ENCODE results near the gene ATAD3C.
"Not testable (repeated sequence)": the region's sequence is repeated elsewhere in the genome, so short reads cannot be mapped to it uniquely, and the experiment has no call there.

ATAD3C gene

GRCh38 chr1:1422465-1423244 is 26.8 kb upstream of the ATAD3C start:
- no peak overlapping the region for H2AFZ ChIP-seq (ENCODE audit: low read depth, low read length)
- H3K36me3 ChIP-seq (ENCODE audit: insufficient read depth, low read length), result no peaks in the 10 kb centered on the region
- H3K4me3 ChIP-seq (ENCODE audit: low read length), result no peak overlapping the region
- H3K9me3 ChIP-seq (ENCODE audit: low read length), result no peaks in the 10 kb centered on the region
- no peaks in the 10 kb centered on the region for H3K27me3 ChIP-seq (ENCODE audit: insufficient read depth, low read length)
- peaks cover 20% of the 10 kb centered on the region for H3K4me1 ChIP-seq (ENCODE audit: insufficient read depth, low read length)

DNA sequence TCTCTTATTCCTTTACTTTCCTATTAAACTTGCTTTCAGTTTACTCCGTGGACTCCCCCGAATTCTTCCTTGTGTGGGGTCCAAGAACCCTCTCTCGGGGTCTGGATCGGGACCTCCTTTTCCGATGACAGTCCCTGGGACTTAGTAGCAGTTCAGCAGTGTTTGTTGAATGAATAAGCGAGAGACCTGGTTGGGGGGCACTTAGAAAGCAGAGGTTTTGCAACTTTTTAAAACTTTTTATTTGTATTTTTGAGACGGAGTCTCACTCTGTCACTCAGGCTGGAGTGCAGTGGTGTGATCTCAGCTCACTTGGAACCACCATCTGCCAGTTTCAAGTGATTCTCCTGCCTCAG is 26.3 kb upstream of the ATAD3C start:
- Histone ChIP-seq H3K4me1 (ENCODE audit: insufficient read depth, low read length) (peaks cover 19% of the 10 kb centered on the region), H3K4me3 (ENCODE audit: low read length) (no peak overlapping the region), H2AFZ (ENCODE audit: low read depth, low read length) (no peak overlapping the region), H3K36me3 (ENCODE audit: insufficient read depth, low read length) (no peaks in the 10 kb centered on the region), H3K27me3 (ENCODE audit: insufficient read depth, low read length) (no peaks in the 10 kb centered on the region), H3K9me3 (ENCODE audit: low read length) (no peaks in the 10 kb centered on the region)

GRCh38 chr1:1424707-1425106 is 24.8 kb upstream of the ATAD3C start:
- Histone ChIP-seq H2AFZ (ENCODE audit: low read depth, low read length) (no peak overlapping the region), H3K4me3 (ENCODE audit: low read length) (no peak overlapping the region), H3K27me3 (ENCODE audit: insufficient read depth, low read length) (no peaks in the 10 kb centered on the region), H3K9me3 (ENCODE audit: low read length) (no peaks in the 10 kb centered on the region), H3K4me1 (ENCODE audit: insufficient read depth, low read length) (peaks cover 14% of the 10 kb centered on the region), H3K36me3 (ENCODE audit: insufficient read depth, low read length) (no peaks in the 10 kb centered on the region)

GRCh38 chr1:1425426-1425752 is 24.1 kb upstream of the ATAD3C start:
- no peak overlapping the region for H3K4me3 ChIP-seq (ENCODE audit: low read length)
- no peak overlapping the region for H2AFZ ChIP-seq (ENCODE audit: low read depth, low read length)
- H3K9me3 ChIP-seq (ENCODE audit: low read length), result no peaks in the 10 kb centered on the region
- no peaks in the 10 kb centered on the region for H3K36me3 ChIP-seq (ENCODE audit: insufficient read depth, low read length)
- H3K27me3 ChIP-seq (ENCODE audit: insufficient read depth, low read length), result no peaks in the 10 kb centered on the region
- peaks cover 18% of the 10 kb centered on the region for H3K4me1 ChIP-seq (ENCODE audit: insufficient read depth, low read length)

GRCh38 chr1:1425753-1426495 is 23.6 kb upstream of the ATAD3C start:
- peaks cover 22% of the 10 kb centered on the region for H3K4me1 ChIP-seq (ENCODE audit: insufficient read depth, low read length)
- no peaks in the 10 kb centered on the region for H3K9me3 ChIP-seq (ENCODE audit: low read length)
- no peaks in the 10 kb centered on the region for H3K27me3 ChIP-seq (ENCODE audit: insufficient read depth, low read length)
- H3K36me3 ChIP-seq (ENCODE audit: insufficient read depth, low read length), result no peaks in the 10 kb centered on the region
- no peak overlapping the region for H3K4me3 ChIP-seq (ENCODE audit: low read length)
- H2AFZ ChIP-seq (ENCODE audit: low read depth, low read length), result no peak overlapping the region

- Histone ChIP-seq H3K27me3 (ENCODE audit: insufficient read depth, low read length) (no peaks in the 10 kb centered on the region), H3K9me3 (ENCODE audit: low read length) (no peaks in the 10 kb centered on the region), H2AFZ (ENCODE audit: low read depth, low read length) (no peak overlapping the region), H3K4me1 (ENCODE audit: insufficient read depth, low read length) (peaks cover 27% of the 10 kb centered on the region), H3K4me3 (ENCODE audit: low read length) (no peak overlapping the region), H3K36me3 (ENCODE audit: insufficient read depth, low read length) (no peaks in the 10 kb centered on the region)
Measured at GRCh38 chr1:1426496-1427105, 22.9 kb upstream of the ATAD3C start.

DNA sequence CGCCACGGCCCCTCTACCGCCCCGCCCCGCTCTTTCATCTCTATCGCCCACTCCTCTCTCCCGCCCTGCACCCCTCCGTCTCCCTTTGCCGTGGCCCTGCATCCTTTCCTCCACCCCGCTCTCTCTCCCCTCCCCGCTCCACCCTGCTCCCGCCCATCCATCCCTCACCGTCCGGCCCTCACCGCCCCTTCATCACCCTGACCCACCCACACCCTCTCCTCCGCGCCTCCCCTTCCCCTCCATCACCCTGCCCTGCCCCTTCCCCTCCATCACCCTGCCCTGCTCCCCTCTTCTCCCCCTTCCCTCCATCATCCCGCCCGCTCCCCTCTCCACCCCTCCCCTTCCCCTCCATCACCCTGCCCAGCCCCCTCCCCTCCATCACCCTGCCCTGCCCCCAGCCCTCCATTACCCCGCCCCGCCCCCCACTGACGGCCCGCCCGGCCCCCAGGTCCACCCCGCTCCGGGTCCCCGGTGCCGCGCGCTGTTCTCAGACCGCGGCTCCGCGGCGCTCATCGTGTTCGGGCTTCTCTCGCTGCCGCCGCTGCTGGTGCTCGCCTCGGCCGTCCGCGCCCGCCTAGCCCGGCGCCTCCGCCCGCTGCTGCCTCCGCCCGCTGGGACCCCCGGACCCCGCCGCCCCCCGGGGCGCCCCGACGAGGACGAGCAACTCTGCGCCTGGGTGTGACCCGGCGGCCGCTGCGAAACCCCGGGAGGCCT is 22.2 kb upstream of the ATAD3C start:
- no peaks in the 10 kb centered on the region for H3K9me3 ChIP-seq (ENCODE audit: low read length)
- peak overlapping the region; percentile 33 for H3K4me3 ChIP-seq (ENCODE audit: low read length)
- H3K4me1 ChIP-seq (ENCODE audit: insufficient read depth, low read length), result peaks cover 33% of the 10 kb centered on the region
- no peak overlapping the region for H2AFZ ChIP-seq (ENCODE audit: low read depth, low read length)
- no peaks in the 10 kb centered on the region for H3K27me3 ChIP-seq (ENCODE audit: insufficient read depth, low read length)
- no peaks in the 10 kb centered on the region for H3K36me3 ChIP-seq (ENCODE audit: insufficient read depth, low read length)

GRCh38 chr1:1427820-1428148 is 21.7 kb upstream of the ATAD3C start:
- Histone ChIP-seq H3K9me3 (ENCODE audit: low read length) (no peaks in the 10 kb centered on the region), H3K4me1 (ENCODE audit: insufficient read depth, low read length) (peaks cover 38% of the 10 kb centered on the region), H3K4me3 (ENCODE audit: low read length) (peak overlapping the region; percentile 33), H3K36me3 (ENCODE audit: insufficient read depth, low read length) (no peaks in the 10 kb centered on the region), H3K27me3 (ENCODE audit: insufficient read depth, low read length) (no peaks in the 10 kb centered on the region), H2AFZ (ENCODE audit: low read depth, low read length) (no peak overlapping the region)

DNA sequence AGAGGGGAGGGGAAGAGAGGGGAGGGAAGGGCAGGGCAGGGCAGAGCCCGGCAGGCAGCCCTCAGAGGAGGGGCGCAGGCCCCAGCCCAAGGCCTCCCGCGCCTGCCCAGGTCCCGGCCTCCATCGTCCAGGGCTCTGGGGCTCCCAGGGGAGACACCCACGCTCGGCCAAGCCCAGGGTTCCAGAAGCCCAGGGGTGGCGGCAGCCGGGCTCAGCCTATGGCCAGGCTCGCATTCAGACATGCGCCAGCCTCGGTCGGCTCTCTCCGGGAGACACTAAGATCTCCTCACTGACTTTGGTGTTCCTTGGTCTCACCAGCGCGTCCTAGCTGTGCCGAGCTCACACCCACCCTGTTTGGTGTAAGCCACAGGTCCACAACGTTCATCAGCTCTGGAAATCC is 21.3 kb upstream of the ATAD3C start:
- peaks cover 42% of the 10 kb centered on the region for H3K4me1 ChIP-seq (ENCODE audit: insufficient read depth, low read length)
- no peaks in the 10 kb centered on the region for H3K27me3 ChIP-seq (ENCODE audit: insufficient read depth, low read length)
- H2AFZ ChIP-seq (ENCODE audit: low read depth, low read length), result no peak overlapping the region
- no peaks in the 10 kb centered on the region for H3K9me3 ChIP-seq (ENCODE audit: low read length)
- no peak overlapping the region for H3K4me3 ChIP-seq (ENCODE audit: low read length)
- no peaks in the 10 kb centered on the region for H3K36me3 ChIP-seq (ENCODE audit: insufficient read depth, low read length)

DNA sequence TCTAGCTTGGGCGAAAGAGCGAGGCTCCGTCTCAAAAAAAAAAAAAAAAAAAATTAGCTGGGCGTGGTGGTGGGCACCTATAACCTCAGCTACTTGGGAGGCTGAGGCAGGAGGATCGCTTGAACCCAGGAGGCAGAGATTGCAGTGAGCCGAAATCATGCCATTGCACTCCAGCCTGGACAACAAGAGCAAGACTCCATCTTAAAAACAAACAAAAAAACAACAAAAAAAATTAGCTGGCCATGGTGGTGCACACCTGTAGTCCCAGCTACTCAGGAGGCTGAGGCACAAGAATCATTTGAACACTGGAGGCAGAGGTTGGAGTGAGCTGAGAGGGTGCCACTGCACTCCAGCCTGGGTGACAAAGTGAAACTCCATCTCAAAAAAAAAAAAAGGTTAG is 20.5 kb upstream of the ATAD3C start:
- not testable (repeated sequence) for H3K4me3 ChIP-seq (ENCODE audit: low read length); H3K9me3 ChIP-seq (ENCODE audit: low read length); H3K36me3 ChIP-seq (ENCODE audit: insufficient read depth, low read length); H2AFZ ChIP-seq (ENCODE audit: low read depth, low read length); H3K27me3 ChIP-seq (ENCODE audit: insufficient read depth, low read length)
- H3K4me1 ChIP-seq (ENCODE audit: insufficient read depth, low read length), result peaks cover 50% of the 10 kb centered on the region

- Histone ChIP-seq H3K4me3 (ENCODE audit: low read length) (no peak overlapping the region), H3K27me3 (ENCODE audit: insufficient read depth, low read length) (no peaks in the 10 kb centered on the region), H3K36me3 (ENCODE audit: insufficient read depth, low read length) (no peaks in the 10 kb centered on the region), H3K9me3 (ENCODE audit: low read length) (no peaks in the 10 kb centered on the region), H3K4me1 (ENCODE audit: insufficient read depth, low read length) (peaks cover 57% of the 10 kb centered on the region), H2AFZ (ENCODE audit: low read depth, low read length) (no peak overlapping the region)
Measured at GRCh38 chr1:1429671-1430073, 19.8 kb upstream of the ATAD3C start.

DNA sequence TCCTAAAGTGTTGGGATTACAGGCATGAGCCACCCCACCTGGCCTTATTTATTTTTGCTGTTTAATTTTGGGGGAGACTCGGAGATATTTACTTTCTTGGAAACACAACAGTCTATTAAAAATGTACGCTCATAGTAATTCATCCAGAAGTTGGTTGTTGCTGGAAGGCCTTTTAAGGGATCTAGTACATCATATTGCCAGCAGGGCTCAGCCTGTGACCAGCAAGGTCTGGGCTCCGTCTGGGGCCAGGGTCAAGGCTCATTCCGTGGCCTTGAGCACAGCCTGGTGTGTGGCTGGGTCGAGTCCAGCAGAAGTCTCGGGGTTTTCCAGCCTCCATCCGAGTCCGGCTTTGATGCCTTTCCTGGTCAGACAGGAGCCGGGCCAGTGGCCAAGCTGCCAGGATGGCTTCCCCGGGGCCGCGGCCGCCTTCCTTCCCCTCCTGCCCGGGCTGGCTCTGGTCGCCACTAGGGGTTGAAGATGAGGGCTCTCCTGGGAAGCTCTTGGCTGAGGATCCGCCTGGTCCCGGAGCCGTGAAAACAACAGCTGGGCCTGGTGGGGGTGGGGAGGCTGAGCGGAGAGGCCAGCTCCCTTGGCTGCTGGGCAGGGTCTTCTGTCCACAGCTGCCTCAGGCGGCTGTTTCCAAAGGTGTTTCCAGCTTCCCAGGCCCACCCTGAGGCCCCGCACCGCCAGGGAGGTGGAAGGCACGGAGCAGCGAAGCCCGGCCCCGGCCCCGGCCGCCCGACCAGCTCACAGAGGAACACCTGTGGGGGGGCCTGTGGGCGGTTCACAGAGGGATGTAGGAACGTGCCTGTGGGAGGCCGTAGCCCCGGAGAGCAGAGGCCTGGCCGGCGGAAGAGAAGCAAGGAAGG is 19.1 kb upstream of the ATAD3C start:
- H3K4me3 ChIP-seq (ENCODE audit: low read length), result no peak overlapping the region
- no peaks in the 10 kb centered on the region for H3K27me3 ChIP-seq (ENCODE audit: insufficient read depth, low read length)
- no peaks in the 10 kb centered on the region for H3K36me3 ChIP-seq (ENCODE audit: insufficient read depth, low read length)
- H3K4me1 ChIP-seq (ENCODE audit: insufficient read depth, low read length), result peaks cover 64% of the 10 kb centered on the region
- no peaks in the 10 kb centered on the region for H3K9me3 ChIP-seq (ENCODE audit: low read length)
- no peak overlapping the region for H2AFZ ChIP-seq (ENCODE audit: low read depth, low read length)
